Measurements from ENCODE around the gene CDHR3. TPM values are rescaled to one million over a fixed set of nuclear protein-coding genes. Genes with fewer than 3 reads are reported as not detected.

Gene CDHR3
- total RNA-seq, 1 experiment from 2014 or later: 3.3 TPM

- no peak overlapping the region for H2BK15ac ChIP-seq (ENCODE audit: low read depth, low read length)
Measured at GRCh38 chr7:106041140-106041717, 78.2 kb downstream of the CDHR3 start.

More at GRCh38 chr7:106041140-106041717, 78.2 kb downstream of the CDHR3 start:
- 0 out of 7 replicates have a peak, but pooled peaks cover 0 to 1% (median 0%) of the 10 kb centered on the region in 3 experiments for H3K36me3 Mint-ChIP-seq (ENCODE audit: insufficient read depth in 1 of 3, low read depth in 3 of 3)
- H2BK12ac ChIP-seq (ENCODE audit: insufficient read length, low read depth, low read length): no peak overlapping the region
- H3K9ac ChIP-seq (ENCODE audit: extremely low read depth, insufficient read length, low read length): no peak overlapping the region
- no peaks in the 10 kb centered on the region for H3K79me2 ChIP-seq (ENCODE audit: insufficient read depth, low read length)
- no peaks in the 10 kb centered on the region; a peak in 1 of 5 replicates for H3K9me3 Mint-ChIP-seq
- no peaks in the 10 kb centered on the region for H3K9me3 ChIP-seq (ENCODE audit: control insufficient read depth, low read depth, low read length)
- no peaks in the 10 kb centered on the region for H3K4me1 ChIP-seq (ENCODE audit: insufficient read depth, low read length)
- H2AK5ac ChIP-seq (ENCODE audit: insufficient read length, low read length): no peak overlapping the region
- H3K4ac ChIP-seq (ENCODE audit: low read depth, low read length): no peak overlapping the region
- no peaks in the 10 kb centered on the region for H3K23me2 ChIP-seq (ENCODE audit: insufficient read length, low read depth, low read length, poor library complexity, severe bottlenecking)
- no peak overlapping the region for H3K14ac ChIP-seq (ENCODE audit: insufficient read depth, low read length)
- H3K56ac ChIP-seq (ENCODE audit: insufficient read length, low read depth, low read length): no peak overlapping the region
- H3K23ac ChIP-seq (ENCODE audit: insufficient read length, low read depth, low read length): no peak overlapping the region
- peak; percentile 90 for TF ChIP-seq CTCF (conservative IDR thresholded peaks at IDR 0.05)
- H3K27me3 Mint-ChIP-seq (ENCODE audit: low read depth): peaks cover 15% of the 10 kb centered on the region
- no peaks in the 10 kb centered on the region for H3K27me3 ChIP-seq (ENCODE audit: insufficient read depth, low read length)
- no peak overlapping the region for H3K4me3 Mint-ChIP-seq
- no peaks in the 10 kb centered on the region for H4K20me1 ChIP-seq (ENCODE audit: control insufficient read depth, insufficient read depth, insufficient read length)
- H3K27ac ChIP-seq (ENCODE audit: insufficient read length, low read depth, low read length): no peak overlapping the region
- peak; percentile 83 for DNase-seq
- WGBS (ENCODE audit: extremely low coverage, insufficient read length, low lambda C conversion rate): no CpG with 5 or more reads among the region's 6 CpGs
- no peak overlapping the region for H4K5ac ChIP-seq (ENCODE audit: insufficient read length, low read depth, low read length)
- H3K4me2 ChIP-seq (ENCODE audit: insufficient read depth, insufficient read length, low read length): no peak overlapping the region
- no peak overlapping the region for H3K27ac Mint-ChIP-seq
- no peak overlapping the region for H2BK20ac ChIP-seq (ENCODE audit: low read depth, low read length, poor library complexity, severe bottlenecking)
- no peak overlapping the region for H4K91ac ChIP-seq (ENCODE audit: insufficient read length, low read depth, low read length)
- no peak overlapping the region for H2BK120ac ChIP-seq (ENCODE audit: low read depth, low read length, poor library complexity, severe bottlenecking)
- H2BK5ac ChIP-seq (ENCODE audit: insufficient read length, low read length): no peak overlapping the region
- H3K18ac ChIP-seq (ENCODE audit: insufficient read length, low read depth, low read length): no peak overlapping the region
- no peak overlapping the region for H4K8ac ChIP-seq (replicated peaks; ENCODE audit: insufficient read length, low read depth, low read length)
- H2AFZ ChIP-seq (ENCODE audit: low read length): no peak overlapping the region
- peaks cover 6 to 13% of the 10 kb centered on the region in 2 experiments; a peak in 3 of 4 replicates for H3K4me1 Mint-ChIP-seq
- no peaks in the 10 kb centered on the region for H3K79me1 ChIP-seq (ENCODE audit: insufficient read depth, low read depth, low read length, poor library complexity, severe bottlenecking)
- no peak overlapping the region for H3T11ph ChIP-seq (ENCODE audit: low read length)

Measured in H9 (cell line).